H9 (cell line): ENCODE measurements around the gene EXOC8. TPM values are rescaled to one million over a fixed set of nuclear protein-coding genes. Genes with fewer than 3 reads are reported as not detected.

Experiments used
- DNase-seq: peaks from one replicate; pipeline ENCODE4 v3.0.0-alpha.2; 2017
- H2AFZ ChIP-seq: one replicate; pipeline ENCODE4 v1.6.1; 2013; ENCODE audit warnings: mild to moderate bottlenecking, low read length, control low read depth, moderate library complexity
- H2AK5ac ChIP-seq: 2 replicates; pipeline ENCODE4 v1.6.1; 2013; ENCODE audit warnings: low read length, control low read depth, mixed read lengths; ENCODE audit not compliant: insufficient read length
- H2BK120ac ChIP-seq: one replicate; pipeline ENCODE4 v1.6.1; 2013; ENCODE audit warnings: low read depth, mild to moderate bottlenecking, low read length, control low read depth, inconsistent platforms; ENCODE audit not compliant: poor library complexity, severe bottlenecking
- H2BK12ac ChIP-seq: 2 replicates; pipeline ENCODE4 v1.6.1; 2013; ENCODE audit warnings: low read length, control low read depth, mixed read lengths, low read depth; ENCODE audit not compliant: insufficient read length
- H2BK15ac ChIP-seq: 2 replicates; pipeline ENCODE4 v1.6.1; 2013; ENCODE audit warnings: low read depth, low read length, control low read depth
- H2BK20ac ChIP-seq: one replicate; pipeline ENCODE4 v1.6.1; 2013; ENCODE audit warnings: low read depth, mild to moderate bottlenecking, low read length, control low read depth, inconsistent platforms; ENCODE audit not compliant: poor library complexity, severe bottlenecking
- H2BK5ac ChIP-seq: 2 replicates; pipeline ENCODE4 v1.6.1; 2013; ENCODE audit warnings: low read length, control low read depth, mixed read lengths; ENCODE audit not compliant: insufficient read length
- H3K14ac ChIP-seq: 2 replicates; pipeline ENCODE4 v1.6.1; 2013; ENCODE audit warnings: low read length, control low read depth; ENCODE audit not compliant: insufficient read depth
- H3K18ac ChIP-seq: 2 replicates; pipeline ENCODE4 v1.6.1; 2013; ENCODE audit warnings: low read depth, mild to moderate bottlenecking, mixed read lengths, low read length, control low read depth; ENCODE audit not compliant: insufficient read length
- H3K23ac ChIP-seq: 2 replicates; pipeline ENCODE4 v1.6.1; 2013; ENCODE audit warnings: low read length, control low read depth, mixed read lengths, low read depth; ENCODE audit not compliant: insufficient read length
- H3K23me2 ChIP-seq: 2 replicates; pipeline ENCODE4 v1.6.1; 2013; ENCODE audit warnings: low read depth, mild to moderate bottlenecking, mixed read lengths, low read length, control low read depth; ENCODE audit not compliant: insufficient read length, poor library complexity, severe bottlenecking
- H3K27ac ChIP-seq: 2 replicates; pipeline ENCODE4 v1.5.1; 2013; ENCODE audit warnings: low read length, control low read depth, mixed read lengths, low read depth; ENCODE audit not compliant: insufficient read length
- H3K27me3 ChIP-seq: 2 replicates; pipeline ENCODE4 v1.6.1; 2013; ENCODE audit warnings: low read length, control low read depth, inconsistent platforms; ENCODE audit not compliant: insufficient read depth
- H3K4ac ChIP-seq: 2 replicates; pipeline ENCODE4 v1.6.1; 2013; ENCODE audit warnings: low read depth, mild to moderate bottlenecking, control low read depth, inconsistent platforms, low read length, moderate library complexity
- H3K4me1 ChIP-seq: 2 replicates; pipeline ENCODE4 v1.6.1; 2013; ENCODE audit warnings: low read length, control low read depth, inconsistent platforms; ENCODE audit not compliant: insufficient read depth
- H3K4me2 ChIP-seq: 2 replicates; pipeline ENCODE4 v1.6.1; 2013; ENCODE audit warnings: low read length, control low read depth, mixed read lengths; ENCODE audit not compliant: insufficient read length, insufficient read depth
- H3K56ac ChIP-seq: 2 replicates; pipeline ENCODE4 v1.6.1; 2013; ENCODE audit warnings: low read depth, mild to moderate bottlenecking, mixed read lengths, low read length, control low read depth; ENCODE audit not compliant: insufficient read length
- H3K79me1 ChIP-seq: 2 replicates; pipeline ENCODE4 v1.6.1; 2013; ENCODE audit warnings: low read depth, mild to moderate bottlenecking, moderate library complexity, low read length, control low read depth, inconsistent platforms; ENCODE audit not compliant: insufficient read depth, poor library complexity, severe bottlenecking
- H3K79me2 ChIP-seq: 2 replicates; pipeline ENCODE4 v1.6.1; 2013; ENCODE audit warnings: low read length, control low read depth, inconsistent platforms; ENCODE audit not compliant: insufficient read depth
- H3K9ac ChIP-seq: 2 replicates; pipeline ENCODE4 v1.6.1; 2013; ENCODE audit warnings: low read length, control low read depth, mixed read lengths; ENCODE audit not compliant: insufficient read length; ENCODE audit errors: extremely low read depth
- H3K9me3 ChIP-seq: one replicate; pipeline ENCODE4 v1.6.1; 2013; ENCODE audit warnings: low read depth, low read length, inconsistent platforms; ENCODE audit not compliant: control insufficient read depth
- H3T11ph ChIP-seq: one replicate; pipeline ENCODE4 v1.6.1; 2013; ENCODE audit warnings: mild to moderate bottlenecking, low read length, control low read depth, inconsistent platforms
- H4K20me1 ChIP-seq: one replicate; pipeline ENCODE4 v1.6.1; 2013; ENCODE audit not compliant: control insufficient read depth, insufficient read length, insufficient read depth
- H4K5ac ChIP-seq: 2 replicates; pipeline ENCODE4 v1.6.1; 2013; ENCODE audit warnings: low read depth, mild to moderate bottlenecking, mixed read lengths, low read length, control low read depth; ENCODE audit not compliant: insufficient read length
- H4K8ac ChIP-seq: replicated peaks from 2 replicates; pipeline ENCODE4 v1.6.1; 2013; ENCODE audit warnings: low read length, control low read depth, mixed read lengths, low read depth; ENCODE audit not compliant: insufficient read length
- H4K91ac ChIP-seq: 2 replicates; pipeline ENCODE4 v1.6.1; 2013; ENCODE audit warnings: low read depth, mild to moderate bottlenecking, moderate library complexity, mixed read lengths, low read length, control low read depth; ENCODE audit not compliant: insufficient read length
- H3K27ac Mint-ChIP-seq, 3 experiments: 2 replicates in 2 of 3; 3 replicates in 1 of 3; pipeline ENCODE4 v1.8.0; 2020 to 2021; ENCODE audit warnings: mixed read lengths in 3 of 3, mild to moderate bottlenecking in 1 of 3, moderate library complexity in 1 of 3
- H3K27me3 Mint-ChIP-seq: 2 replicates; pipeline ENCODE4 v1.8.0; 2021; ENCODE audit warnings: low read depth, mild to moderate bottlenecking, moderate library complexity, mixed read lengths
- H3K36me3 Mint-ChIP-seq, 3 experiments: 2 replicates in 2 of 3; 3 replicates in 1 of 3; pipeline ENCODE4 v1.8.0; 2020 to 2021; ENCODE audit warnings: low read depth in 3 of 3, mixed read lengths in 3 of 3; ENCODE audit not compliant: insufficient read depth in 1 of 3
- H3K4me1 Mint-ChIP-seq, 2 experiments: 2 replicates each; pipeline ENCODE4 v1.8.0; 2020; ENCODE audit warnings: mixed read lengths in 2 of 2
- H3K4me3 Mint-ChIP-seq, 2 experiments: 2 replicates in 1 of 2; 3 replicates in 1 of 2; pipeline ENCODE4 v1.8.0; 2020 to 2021; ENCODE audit warnings: mild to moderate bottlenecking in 2 of 2, mixed read lengths in 2 of 2, moderate library complexity in 1 of 2
- H3K9me3 Mint-ChIP-seq, 2 experiments: 2 replicates in 1 of 2; 3 replicates in 1 of 2; pipeline ENCODE4 v1.8.0; 2020; ENCODE audit warnings: mild to moderate bottlenecking in 2 of 2, mixed read lengths in 2 of 2, moderate library complexity in 1 of 2
- CTCF ChIP-seq: fragments of 200-600 bp; sonication (generic); conservative IDR thresholded peaks from 3 replicates; pipeline ENCODE4 v1.8.0; 2021; ENCODE audit warnings: antibody characterized with exemption, mild to moderate bottlenecking
- WGBS: extraction: QIAGEN DNeasy Blood & Tissue Kit; methylation state at CpG from one replicate; pipeline ENCODE4 v1.1.7; 2013; ENCODE audit warnings: missing lambda C conversion rate, low lambda C conversion rate, mixed read lengths; ENCODE audit not compliant: insufficient read length; ENCODE audit errors: extremely low coverage; 5-methylcytosine and 5-hydroxymethylcytosine counted together
- total RNA-seq: library from RNA; stranded (reverse); gene quantifications from 2 replicates; pipeline ENCODE4 v1.2.1, GENCODE V29; 2021

The EXOC8 gene
- total RNA-seq, 1 experiment from 2014 or later, result 10.8 TPM

GRCh38 chr1:231340328-231341013 is 2.8 kb upstream of the EXOC8 start:
- no peak overlapping the region for H4K8ac ChIP-seq
- H3K27ac Mint-ChIP-seq, result no peak overlapping the region; a peak in 1 of 7 replicates
- H3K9ac ChIP-seq, result no peak overlapping the region
- no peaks in the 10 kb centered on the region for H3K9me3 ChIP-seq
- peaks cover 7% of the 10 kb centered on the region; the same call in 1 of the 2 replicates for H3K4me1 ChIP-seq
- H3T11ph ChIP-seq, result no peak overlapping the region
- peaks cover 2 to 4% of the 10 kb centered on the region in 2 experiments; a peak in 2 of 5 replicates for H3K9me3 Mint-ChIP-seq
- no peak overlapping the region for H4K91ac ChIP-seq
- no peak overlapping the region for H3K4ac ChIP-seq
- no CpG with 5 or more reads among the region's 6 CpGs for WGBS
- no peak overlapping the region for H3K23ac ChIP-seq
- no peak overlapping the region for H2BK5ac ChIP-seq
- H2BK20ac ChIP-seq, result no peak overlapping the region
- H3K36me3 Mint-ChIP-seq, result peaks cover 15 to 43% (median 29%) of the 10 kb centered on the region in 3 experiments; a peak in 6 of 7 replicates
- peaks cover 3% of the 10 kb centered on the region for H3K79me1 ChIP-seq
- no peak overlapping the region for H3K27ac ChIP-seq
- no peak overlapping the region for H3K56ac ChIP-seq
- H3K4me2 ChIP-seq, result no peak overlapping the region
- H2AFZ ChIP-seq, result no peak overlapping the region
- H4K5ac ChIP-seq, result no peak overlapping the region
- H3K27me3 Mint-ChIP-seq, result peaks cover 2% of the 10 kb centered on the region; the same call in 1 of the 2 replicates
- no peak overlapping the region for H2BK120ac ChIP-seq
- H3K14ac ChIP-seq, result no peak overlapping the region
- no peak overlapping the region for H3K18ac ChIP-seq
- H2BK12ac ChIP-seq, result no peak overlapping the region
- no peak for TF ChIP-seq CTCF
- peaks cover 16% of the 10 kb centered on the region for H3K23me2 ChIP-seq
- no peaks in the 10 kb centered on the region for H4K20me1 ChIP-seq
- no peak for DNase-seq
- H3K27me3 ChIP-seq, result no peaks in the 10 kb centered on the region
- H2AK5ac ChIP-seq, result no peak overlapping the region
- no peak overlapping the region for H2BK15ac ChIP-seq
- peaks cover 13% of the 10 kb centered on the region; the same call in 1 of the 2 replicates for H3K79me2 ChIP-seq
- peaks cover 22 to 25% of the 10 kb centered on the region in 2 experiments for H3K4me1 Mint-ChIP-seq
- no peak overlapping the region; a peak in 1 of 5 replicates for H3K4me3 Mint-ChIP-seq
